IMR-90 (cell line): ENCODE measurements around the gene YTHDC2. TPM values are rescaled to one million over a fixed set of nuclear protein-coding genes. Genes with fewer than 3 reads are reported as not detected.

ENCODE experiments used
- ATAC-seq: fragments of 200-7000 bp; cut with Tn5 transposase; 2 replicates; pipeline ENCODE4 v1.9.1; 2020; ENCODE audit warnings: low read depth, mild to moderate bottlenecking, moderate library complexity
- BruUV-seq: library from RNA; stranded (reverse); fragments of 400-500 nt; replicated peaks from 2 replicates; lab custom pipeline; 2021; lab: Mats Ljungman, UMichigan
- CTCF ChIA-PET: fragments of 300-600 bp; formaldehyde crosslinking; extraction: SDS; loops from one replicate; lab custom pipeline; 2021; ENCODE audit warnings: antibody characterized with exemption; lab: Yijun Ruan, JAX
- POLR2A ChIA-PET: fragments of 300-600 bp; sonication (Branson Sonifier 250); formaldehyde crosslinking; loops from one replicate; lab custom pipeline; 2022; ENCODE audit warnings: antibody characterized with exemption; ENCODE audit not compliant: unreplicated experiment; lab: Charles Lee
- DNase-seq: peaks from one replicate; pipeline ENCODE4 v3.0.0; 2013
- H2AFZ ChIP-seq: replicated peaks from 2 replicates; pipeline ENCODE3; 2013; ENCODE audit warnings: low read length, mild to moderate bottlenecking; ENCODE audit not compliant: poor library complexity
- H2AK5ac ChIP-seq: 2 replicates; pipeline ENCODE4 v1.6.1; 2013; ENCODE audit warnings: low read depth, low read length, inconsistent platforms
- H2AK9ac ChIP-seq: replicated peaks from 2 replicates; pipeline ENCODE3; 2013; ENCODE audit warnings: mild to moderate bottlenecking, low read depth, low read length, moderate library complexity; ENCODE audit not compliant: poor library complexity
- H2BK120ac ChIP-seq: 2 replicates; pipeline ENCODE4 v1.6.1; 2013; ENCODE audit warnings: low read depth, low read length, inconsistent platforms
- H2BK15ac ChIP-seq: 3 replicates; pipeline ENCODE4 v1.6.1; 2013; ENCODE audit warnings: low read depth, low read length, inconsistent platforms
- H2BK20ac ChIP-seq: 2 replicates; pipeline ENCODE4 v1.6.1; 2013; ENCODE audit warnings: low read depth, mild to moderate bottlenecking, inconsistent platforms, low read length, moderate library complexity
- H2BK5ac ChIP-seq: 2 replicates; pipeline ENCODE4 v1.6.1; 2013; ENCODE audit warnings: mild to moderate bottlenecking, low read depth, low read length, inconsistent platforms; ENCODE audit not compliant: poor library complexity, severe bottlenecking
- H3K14ac ChIP-seq: replicated peaks from 2 replicates; pipeline ENCODE4 v1.6.1; 2013; ENCODE audit warnings: low read depth, low read length, inconsistent platforms
- H3K18ac ChIP-seq: 2 replicates; pipeline ENCODE4 v1.6.1; 2013; ENCODE audit warnings: low read depth, low read length, control low read depth
- H3K23ac ChIP-seq: 2 replicates; pipeline ENCODE4 v1.6.1; 2013; ENCODE audit warnings: low read depth, low read length, inconsistent platforms
- H3K27ac ChIP-seq: 2 replicates; pipeline ENCODE4 v1.5.1; 2013; ENCODE audit warnings: mild to moderate bottlenecking, control low read depth, low read length; ENCODE audit not compliant: insufficient read depth
- H3K27me3 ChIP-seq: 2 replicates; pipeline ENCODE4 v1.6.1; 2013; ENCODE audit warnings: low read length; ENCODE audit not compliant: control insufficient read depth, insufficient read depth
- H3K36me3 ChIP-seq: 2 replicates; pipeline ENCODE4 v1.6.1; 2013; ENCODE audit warnings: low read length, mixed read lengths; ENCODE audit not compliant: control insufficient read depth, insufficient read depth
- H3K4ac ChIP-seq: 2 replicates; pipeline ENCODE4 v1.6.1; 2013; ENCODE audit warnings: low read depth, low read length, inconsistent platforms
- H3K4me1 ChIP-seq: 2 replicates; pipeline ENCODE4 v1.6.1; 2013; ENCODE audit warnings: low read length, mixed read lengths; ENCODE audit not compliant: control insufficient read depth, insufficient read depth
- H3K4me2 ChIP-seq: 2 replicates; pipeline ENCODE4 v1.6.1; 2013; ENCODE audit warnings: low read depth, mild to moderate bottlenecking, control low read depth, low read length, moderate library complexity
- H3K4me3 ChIP-seq: 2 replicates; pipeline ENCODE4 v1.5.1; 2013; ENCODE audit warnings: low read depth, mild to moderate bottlenecking, control low read depth, low read length, moderate library complexity; ENCODE audit not compliant: insufficient read depth
- H3K56ac ChIP-seq: 2 replicates; pipeline ENCODE4 v1.6.1; 2013; ENCODE audit warnings: low read length, inconsistent platforms; ENCODE audit not compliant: insufficient read depth; ENCODE audit errors: extremely low read depth
- H3K79me1 ChIP-seq, 2 experiments: 2 replicates each; pipeline ENCODE4 v1.6.1; 2013; ENCODE audit warnings: low read length in 2 of 2, inconsistent platforms in 1 of 2, low read depth in 1 of 2
- H3K9ac ChIP-seq: 2 replicates; pipeline ENCODE4 v1.6.1; 2013; ENCODE audit warnings: low read depth, low read length, control low read depth
- H3K9me1 ChIP-seq: 2 replicates; pipeline ENCODE4 v1.6.1; 2013; ENCODE audit warnings: low read length, inconsistent platforms; ENCODE audit not compliant: insufficient read depth
- H3K9me3 ChIP-seq: 2 replicates; pipeline ENCODE4 v1.6.1; 2013; ENCODE audit warnings: low read length; ENCODE audit not compliant: control insufficient read depth, insufficient read depth
- H4K20me1 ChIP-seq: 2 replicates; pipeline ENCODE4 v1.6.1; 2013; ENCODE audit warnings: low read length, inconsistent platforms; ENCODE audit not compliant: insufficient read depth
- H4K5ac ChIP-seq: 2 replicates; pipeline ENCODE4 v1.6.1; 2013; ENCODE audit warnings: mild to moderate bottlenecking, low read depth, low read length, control low read depth
- H4K8ac ChIP-seq, 2 experiments: 2 replicates each; pipeline ENCODE4 v1.6.1; 2013; ENCODE audit warnings: low read depth in 2 of 2, low read length in 2 of 2, control low read depth in 1 of 2, inconsistent platforms in 1 of 2
- H4K91ac ChIP-seq: 2 replicates; pipeline ENCODE4 v1.6.1; 2013; ENCODE audit warnings: low read depth, low read length, inconsistent platforms; ENCODE audit not compliant: insufficient read depth
- NFE2L2 ChIP-seq: fragments of 150-350 bp; IDR thresholded peaks from 2 replicates; pipeline ENCODE4 v1.6.1; 2016; ENCODE audit warnings: low read depth, mild to moderate bottlenecking, low read length
- POLR2A ChIP-seq: IDR thresholded peaks from 2 replicates; pipeline ENCODE4 v1.6.1; 2012; ENCODE audit warnings: mild to moderate bottlenecking, low read depth, low read length
- RCOR1 ChIP-seq: IDR thresholded peaks from 2 replicates; pipeline ENCODE4 v1.6.1; 2012; ENCODE audit warnings: mild to moderate bottlenecking, low read length, improper control_type of control experiment; ENCODE audit not compliant: insufficient replicate concordance
- SMC3 ChIP-seq: fragments of 150-350 bp; IDR thresholded peaks from 2 replicates; pipeline ENCODE4 v1.6.1; 2016; ENCODE audit warnings: low read depth, mild to moderate bottlenecking, antibody characterized with exemption, low read length, moderate library complexity
- whole genome bisulfite sequencing, 2 experiments: methylation state at CpG; one replicate each; pipeline versions ENCODE4 v1.1.5 to v1.1.7; 2013; ENCODE audit warnings: missing lambda C conversion rate in 2 of 2; ENCODE audit not compliant: insufficient read length in 1 of 2; ENCODE audit errors: extremely low coverage in 2 of 2; 5-methylcytosine and 5-hydroxymethylcytosine counted together
- dilution Hi-C: fragments of 300-500 bp; cut with HindIII; formaldehyde crosslinking; loops from one replicate; pipeline ENCODE4 v1.14.3; 2018; ENCODE audit warnings: low sequenced_read_pairs; ENCODE audit not compliant: unreplicated experiment
- in situ Hi-C: fragments of 300-500 bp; cut with MboI; formaldehyde crosslinking; loops from 3 replicates; pipeline ENCODE4 v1.14.3; 2019; ENCODE audit warnings: low sequenced_read_pairs, inconsistent platforms, mixed read lengths
- intact Hi-C: fragments of 100-400 bp; cut with micrococcal nuclease; formaldehyde crosslinking; loops from 2 replicates; pipeline ENCODE4 v1.10.0; 2022
- polyA plus RNA-seq, 3 experiments: library from polyadenylated mRNA; depleted of rRNA; stranded (reverse); fragments of >200 nt; gene quantifications; 2 replicates each; pipeline ENCODE4 v1.2.3, GENCODE V29; 2012; ENCODE audit warnings: low replicate concordance in 1 of 3
- total RNA-seq: library from RNA; depleted of rRNA; stranded (reverse); fragments of >200 nt; gene quantifications from 2 replicates; pipeline ENCODE4 v1.2.3, GENCODE V29; 2012

Gene YTHDC2
- total and polyA plus RNA-seq, 2 of the 4 experiments (the other 2 are of a cell fraction): 6.5 to 13.4 TPM

DNA sequence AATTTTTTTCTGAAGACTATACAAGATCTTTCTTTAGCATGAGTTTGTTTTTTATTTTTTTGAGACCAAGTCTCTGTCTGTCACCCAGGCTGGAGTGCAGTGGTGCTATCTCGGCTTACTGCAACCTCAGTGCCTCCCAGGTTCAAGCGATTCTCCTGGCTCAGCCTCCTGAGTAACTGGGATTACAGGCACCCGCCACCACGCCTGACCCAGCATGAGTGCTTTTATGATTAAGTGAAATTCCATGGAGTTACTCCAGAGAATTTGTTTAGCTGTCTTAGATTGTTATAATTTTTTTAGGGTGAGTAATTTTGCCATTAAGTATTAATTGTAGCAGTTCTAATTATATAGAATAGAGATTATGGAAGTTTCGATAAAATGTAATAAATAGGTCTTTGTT lies 14.3 kb downstream of the YTHDC2 start:
- peaks cover 8 to 20% of the 10 kb centered on the region in 2 experiments for H3K79me1 ChIP-seq
- H3K27me3 ChIP-seq: no peaks in the 10 kb centered on the region
- H2BK15ac ChIP-seq: no peak overlapping the region
- intact Hi-C loops (no loop called here), dilution Hi-C loops (no loop called here), in situ Hi-C loops (no loop called here)
- no peak overlapping the region for H2BK120ac ChIP-seq
- peaks cover 7% of the 10 kb centered on the region for H3K9me3 ChIP-seq
- CTCF ChIA-PET: no interaction called here
- POLR2A ChIA-PET: no interaction called here
- peaks cover 9% of the 10 kb centered on the region for H3K36me3 ChIP-seq
- H4K20me1 ChIP-seq: no peaks in the 10 kb centered on the region; the same call in 1 of the 2 replicates
- no peak overlapping the region for H4K8ac ChIP-seq
- H3K4me1 ChIP-seq: peaks cover 2% of the 10 kb centered on the region
- H3K9me1 ChIP-seq: no peaks in the 10 kb centered on the region
- no peak overlapping the region for H3K23ac ChIP-seq
- H2BK20ac ChIP-seq: no peak overlapping the region
- H3K18ac ChIP-seq: no peak overlapping the region
- H2AK5ac ChIP-seq: no peak overlapping the region
- WGBS, 2 experiments: 62% methylated on average over 3 of the region's 5 CpGs; no CpG with 5 or more reads in 1 of the 2 experiments
- no peak overlapping the region for H3K27ac ChIP-seq
- H3K56ac ChIP-seq: no peak overlapping the region
- no peak overlapping the region for H2BK5ac ChIP-seq
- H3K4ac ChIP-seq: no peak overlapping the region
- no peak overlapping the region for H3K14ac ChIP-seq
- no peak overlapping the region for H3K4me3 ChIP-seq
- TF ChIP-seq SMC3: no peak
- TF ChIP-seq RCOR1: no peak
- no peak for TF ChIP-seq POLR2A
- no peak for TF ChIP-seq NFE2L2
- H3K9ac ChIP-seq: no peak overlapping the region
- no peak overlapping the region for H4K91ac ChIP-seq
- DNase-seq (peak; percentile 29), ATAC-seq (peak; percentile 29; the same call in 1 of the 2 replicates)
- no peak overlapping the region for H4K5ac ChIP-seq
- no peak overlapping the region for H2AK9ac ChIP-seq
- H2AFZ ChIP-seq: no peak overlapping the region
- H3K4me2 ChIP-seq: no peak overlapping the region
- no TSS peak for BruUV-seq
